Neutrophil (primary cell): ENCODE results near the gene GDPGP1.
"Not testable (repeated sequence)": the region's sequence is repeated elsewhere in the genome, so short reads cannot be mapped to it uniquely, and the experiment has no call there.

Experiments used
- H3K27ac ChIP-seq: fragments of 200-600 bp; sonication (generic); 2 replicates; pipeline ENCODE4 v1.5.1; 2016; ENCODE audit warnings: mild to moderate bottlenecking, moderate library complexity
- H3K27me3 ChIP-seq: fragments of 200-600 bp; sonication (generic); 2 replicates; pipeline ENCODE4 v1.6.0; 2016; ENCODE audit warnings: mild to moderate bottlenecking
- H3K36me3 ChIP-seq: fragments of 200-600 bp; sonication (generic); 2 replicates; pipeline ENCODE4 v1.5.1; 2017
- H3K4me1 ChIP-seq, 2 experiments: fragments of 200-600 bp in 1 of 2; sonication (generic) in 1 of 2; 1 replicate in 1 of 2; 2 replicates in 1 of 2; pipeline versions ENCODE4 v1.5.1 to v1.6.1; 2013 to 2016; ENCODE audit warnings: low read depth in 1 of 2, low read length in 1 of 2, mild to moderate bottlenecking in 1 of 2, moderate library complexity in 1 of 2; ENCODE audit not compliant: control insufficient read depth in 1 of 2, insufficient read depth in 1 of 2
- H3K4me3 ChIP-seq, 2 experiments: fragments of 200-600 bp in 1 of 2; sonication (generic) in 1 of 2; 1 replicate in 1 of 2; 2 replicates in 1 of 2; pipeline ENCODE4 v1.5.1; 2013 to 2016; ENCODE audit warnings: low read depth in 1 of 2, low read length in 1 of 2, mild to moderate bottlenecking in 1 of 2, moderate library complexity in 1 of 2
- H3K9me3 ChIP-seq: fragments of 200-600 bp; sonication (generic); 2 replicates; pipeline ENCODE4 v1.5.1; 2016
- CTCF ChIP-seq: fragments of 200-600 bp; sonication (generic); IDR thresholded peaks from 2 replicates; pipeline ENCODE4 v1.5.1; 2016; ENCODE audit warnings: antibody characterized with exemption

GDPGP1 gene

GRCh38 chr15:90270502-90271150, 36.6 kb downstream of the GDPGP1 start:
- no peak overlapping the region for H3K4me3 ChIP-seq
- H3K4me1 ChIP-seq: peaks cover 15 to 17% of the 10 kb centered on the region in 2 experiments
- TF ChIP-seq CTCF: no peak

GRCh38 chr15:90271459-90272166, 37.6 kb downstream of the GDPGP1 start:
- TF ChIP-seq CTCF: no peak
- peaks cover 9 to 10% of the 10 kb centered on the region in 2 experiments for H3K4me1 ChIP-seq
- H3K4me3 ChIP-seq: no peak overlapping the region
- no peaks in the 10 kb centered on the region for H3K9me3 ChIP-seq
- peak overlapping the region; percentile 0 for H3K27ac ChIP-seq
- H3K36me3 ChIP-seq: peaks cover 39% of the 10 kb centered on the region
- no peaks in the 10 kb centered on the region for H3K27me3 ChIP-seq

More at GRCh38 chr15:90270502-90271150, 36.6 kb downstream of the GDPGP1 start:
- Histone ChIP-seq H3K36me3 (peaks cover 39% of the 10 kb centered on the region), H3K27me3 (no peaks in the 10 kb centered on the region), H3K9me3 (no peaks in the 10 kb centered on the region), H3K27ac (no peak overlapping the region)

- H3K27ac ChIP-seq, H3K4me1 ChIP-seq, H3K36me3 ChIP-seq, H3K27me3 ChIP-seq, H3K4me3 ChIP-seq, H3K9me3 ChIP-seq: not testable (repeated sequence)
Measured at GRCh38 chr15:90278467-90278866, 44.5 kb downstream of the GDPGP1 start.

GRCh38 chr15:90280743-90281142, 46.7 kb downstream of the GDPGP1 start:
- H3K9me3 ChIP-seq, H3K27ac ChIP-seq, H3K27me3 ChIP-seq, H3K4me1 ChIP-seq, H3K36me3 ChIP-seq, H3K4me3 ChIP-seq: not testable (repeated sequence)

GRCh38 chr15:90281637-90282036, 47.6 kb downstream of the GDPGP1 start:
- H3K4me3 ChIP-seq, H3K4me1 ChIP-seq, H3K9me3 ChIP-seq, H3K27ac ChIP-seq, H3K36me3 ChIP-seq, H3K27me3 ChIP-seq: not testable (repeated sequence)

GRCh38 chr15:90286678-90287077, 52.7 kb downstream of the GDPGP1 start:
- peak; percentile 20 for TF ChIP-seq CTCF
- H3K27me3 ChIP-seq: no peaks in the 10 kb centered on the region
- H3K36me3 ChIP-seq: no peaks in the 10 kb centered on the region
- no peaks in the 10 kb centered on the region for H3K4me1 ChIP-seq
- H3K9me3 ChIP-seq: no peaks in the 10 kb centered on the region
- no peak overlapping the region for H3K4me3 ChIP-seq
- H3K27ac ChIP-seq: no peak overlapping the region

GRCh38 chr15:90287101-90287500, 53.1 kb downstream of the GDPGP1 start:
- no peak overlapping the region for H3K4me3 ChIP-seq
- no peaks in the 10 kb centered on the region for H3K27me3 ChIP-seq
- no peaks in the 10 kb centered on the region for H3K4me1 ChIP-seq
- H3K27ac ChIP-seq: no peak overlapping the region
- no peaks in the 10 kb centered on the region for H3K9me3 ChIP-seq
- no peak for TF ChIP-seq CTCF
- H3K36me3 ChIP-seq: no peaks in the 10 kb centered on the region
